Measurements from ENCODE around the gene THAP11.
A peak's percentile ranks its signal among the peaks of the same experiment; 100 is the strongest.
"Not testable (repeated sequence)": the region's sequence is repeated elsewhere in the genome, so short reads cannot be mapped to it uniquely, and the experiment has no call there.

The THAP11 gene

DNA sequence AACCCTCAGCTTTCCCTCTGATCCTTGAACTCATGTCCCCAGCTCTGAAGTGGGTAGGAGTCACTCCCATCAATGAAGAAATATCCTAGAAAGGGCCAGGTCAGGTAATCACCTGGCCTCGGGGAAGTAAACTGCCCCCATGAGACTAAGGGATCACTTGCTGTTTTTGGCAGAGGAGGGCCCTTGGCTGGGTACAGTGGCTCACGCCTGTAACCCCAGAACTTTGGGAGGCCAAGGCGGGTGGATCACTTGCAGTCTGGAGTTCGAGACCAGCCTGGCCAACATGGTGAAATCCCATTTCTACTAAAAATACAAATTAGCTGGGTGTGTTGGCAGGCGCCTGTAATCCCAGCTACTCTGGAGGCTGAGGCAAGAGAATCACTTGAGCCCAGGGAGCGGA is 21.9 kb downstream of the THAP11 start:
- DNase-seq, result not testable (repeated sequence)

DNA sequence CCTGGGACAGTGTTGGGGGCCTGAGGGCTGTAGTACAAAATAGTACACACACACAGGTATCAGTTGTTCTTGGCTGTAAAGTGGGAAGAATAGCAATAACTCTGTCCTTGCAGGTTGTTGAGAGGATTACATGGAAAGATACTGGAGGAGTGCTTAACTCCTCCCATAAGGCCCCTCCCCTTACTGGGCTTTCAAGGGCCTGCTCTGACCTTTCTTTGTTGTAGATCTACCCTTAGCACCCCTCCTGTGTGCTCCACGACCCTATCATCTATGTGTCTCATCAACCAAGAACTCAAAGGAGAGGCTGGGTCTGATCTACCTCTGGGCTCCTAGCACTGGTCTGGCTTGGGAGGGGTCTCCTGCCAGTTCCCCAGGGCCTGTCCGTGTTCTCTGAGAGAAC is 22.5 kb downstream of the THAP11 start:
- no peak for DNase-seq

DNA sequence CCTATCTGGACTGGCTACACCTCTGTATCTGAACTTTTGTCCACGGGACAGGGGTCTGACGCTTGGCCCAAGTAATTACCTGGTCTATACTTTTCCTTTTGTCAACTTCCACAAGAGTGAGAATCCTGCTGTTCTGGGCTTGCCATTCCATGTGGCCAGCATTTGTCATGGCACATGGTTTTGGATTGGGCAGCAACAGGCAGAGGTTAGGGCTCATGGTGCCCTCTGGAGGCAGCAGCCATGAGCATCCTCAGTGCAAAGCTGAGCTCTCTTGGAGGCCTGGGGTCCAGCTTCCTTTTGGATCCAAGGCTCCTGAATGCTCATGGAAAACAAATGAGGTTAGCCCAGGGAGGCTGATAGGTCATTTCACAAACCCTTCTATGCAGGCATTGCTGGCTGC is 23.2 kb downstream of the THAP11 start:
- DNase-seq, result no peak

DNA sequence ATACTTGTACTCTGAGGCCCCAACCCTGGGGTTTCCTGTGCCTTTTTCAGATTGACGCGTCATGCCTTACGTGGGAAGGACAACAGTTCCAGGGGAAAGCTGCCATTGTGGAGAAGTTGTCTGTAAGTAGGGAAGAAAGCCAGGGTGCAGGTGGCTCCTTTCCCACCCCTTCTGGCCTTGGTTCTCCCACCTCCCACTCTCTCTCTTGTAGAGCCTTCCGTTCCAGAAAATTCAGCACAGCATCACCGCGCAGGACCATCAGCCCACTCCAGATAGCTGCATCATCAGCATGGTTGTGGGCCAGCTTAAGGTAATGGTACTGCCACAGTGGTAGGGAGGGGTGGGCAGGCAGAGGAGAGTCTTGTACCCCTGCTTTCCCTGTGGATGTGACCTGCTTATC is 26.2 kb downstream of the THAP11 start:
- DNase-seq, result no peak

DNA sequence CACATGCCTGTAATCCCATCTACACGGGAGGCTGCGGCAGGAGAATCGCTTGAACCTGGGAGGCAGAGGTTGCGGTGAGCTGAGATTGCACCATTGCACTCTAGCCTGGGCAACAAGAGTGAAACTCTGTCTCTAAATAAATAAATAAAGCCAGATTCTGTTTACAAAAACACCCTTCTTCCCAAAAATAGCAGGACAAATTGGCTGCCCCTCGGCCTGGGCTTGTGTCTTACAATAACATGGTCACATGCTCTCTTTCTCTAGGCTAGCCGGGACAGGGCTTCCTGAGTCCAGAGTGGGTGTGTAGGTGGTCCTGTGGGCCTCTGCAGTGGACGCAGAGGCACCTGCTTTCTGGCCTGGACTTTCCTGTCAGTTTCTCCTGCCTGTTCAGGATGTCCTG is 27.5 kb downstream of the THAP11 start:
- no peak for DNase-seq

DNA sequence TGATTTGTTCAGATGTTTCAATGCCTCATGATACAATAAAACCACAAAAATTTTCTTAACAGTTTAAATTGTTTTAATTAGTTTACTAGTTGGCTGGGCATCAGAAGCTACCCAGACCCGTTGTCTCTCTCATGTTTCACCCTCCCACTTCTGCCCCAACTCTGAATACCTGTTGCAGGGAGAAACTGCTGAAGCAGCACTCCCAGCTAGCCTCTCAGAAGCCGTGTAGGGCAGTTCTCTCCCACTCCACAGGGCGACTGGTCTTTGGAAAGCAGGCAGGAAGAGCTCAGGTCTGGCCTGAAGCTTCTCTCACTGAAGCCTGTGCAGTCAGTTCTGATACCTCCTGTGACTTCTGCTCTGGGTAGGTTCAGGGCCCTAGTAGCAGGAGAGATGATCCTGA is 29.1 kb downstream of the THAP11 start:
- no peak for DNase-seq

DNA sequence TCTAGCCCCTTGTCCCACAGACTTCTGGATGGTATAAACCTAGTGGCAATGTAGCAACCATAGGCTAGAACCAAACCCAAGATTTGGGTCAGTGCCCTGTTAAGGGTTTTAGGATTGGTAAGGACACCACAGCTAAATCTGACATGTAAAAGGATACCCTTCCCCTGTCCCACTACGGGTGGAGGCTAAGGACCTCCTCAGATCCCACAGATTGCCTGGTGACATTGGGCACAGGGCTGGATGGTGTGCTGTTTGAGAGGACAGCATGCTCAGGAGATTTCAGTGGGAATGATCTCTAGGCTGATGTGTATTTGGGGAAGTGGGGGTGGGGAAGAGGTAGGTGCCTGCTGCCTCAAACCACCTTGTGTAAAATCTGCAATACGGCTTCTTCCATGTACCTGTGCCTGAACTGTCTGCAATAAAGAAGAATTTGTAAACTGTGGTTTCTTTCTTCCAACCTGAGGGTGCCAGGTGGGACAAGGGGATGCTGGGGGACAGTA is 30.1 kb downstream of the THAP11 start:
- DNase-seq, result no peak

DNA sequence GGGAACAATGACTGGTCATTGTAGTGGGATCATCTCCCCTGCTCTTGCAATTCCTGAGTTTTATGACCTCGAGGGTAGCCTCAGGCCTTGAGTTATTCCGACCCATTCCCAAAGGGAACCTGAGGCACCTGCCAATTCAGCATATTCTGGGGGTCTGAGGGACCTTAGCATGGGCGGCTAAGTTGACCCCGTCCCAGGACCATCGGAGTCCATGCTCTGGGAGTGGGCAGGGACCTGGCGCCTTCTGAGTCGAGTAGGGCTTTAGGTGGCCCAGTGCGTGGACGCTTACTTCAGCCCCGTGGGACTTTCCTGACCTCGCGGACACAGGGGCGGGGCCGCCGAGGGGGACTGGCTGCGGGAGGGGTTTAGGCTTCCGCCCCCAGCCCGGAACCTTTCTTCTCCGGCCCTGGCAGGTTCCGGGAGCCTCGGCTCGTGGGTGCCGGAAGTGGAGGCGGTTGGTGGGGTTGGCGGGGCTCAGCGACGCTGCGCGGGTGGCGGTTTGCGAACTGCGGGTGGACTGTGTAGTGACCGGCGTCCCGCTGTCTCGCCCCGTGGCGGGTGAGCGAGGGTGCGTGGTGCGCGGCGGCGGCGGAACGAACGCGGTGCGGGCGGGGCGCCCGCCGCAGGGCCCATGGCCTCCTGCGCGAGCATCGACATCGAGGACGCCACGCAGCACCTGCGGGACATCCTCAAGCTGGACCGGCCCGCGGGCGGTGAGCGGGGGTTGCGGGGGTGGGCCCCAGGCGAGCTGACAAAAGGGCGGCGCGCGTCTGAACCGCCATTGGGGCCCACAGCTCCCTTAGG is 30.7 kb downstream of the THAP11 start, which contains the start of gene EDC4:
Gene EDC4 (plus strand): TSS at position 422 of the 804 bp plus-strand sequence. CDS start 210 bp downstream, at position 632.
- peak; percentile 81 for DNase-seq

DNA sequence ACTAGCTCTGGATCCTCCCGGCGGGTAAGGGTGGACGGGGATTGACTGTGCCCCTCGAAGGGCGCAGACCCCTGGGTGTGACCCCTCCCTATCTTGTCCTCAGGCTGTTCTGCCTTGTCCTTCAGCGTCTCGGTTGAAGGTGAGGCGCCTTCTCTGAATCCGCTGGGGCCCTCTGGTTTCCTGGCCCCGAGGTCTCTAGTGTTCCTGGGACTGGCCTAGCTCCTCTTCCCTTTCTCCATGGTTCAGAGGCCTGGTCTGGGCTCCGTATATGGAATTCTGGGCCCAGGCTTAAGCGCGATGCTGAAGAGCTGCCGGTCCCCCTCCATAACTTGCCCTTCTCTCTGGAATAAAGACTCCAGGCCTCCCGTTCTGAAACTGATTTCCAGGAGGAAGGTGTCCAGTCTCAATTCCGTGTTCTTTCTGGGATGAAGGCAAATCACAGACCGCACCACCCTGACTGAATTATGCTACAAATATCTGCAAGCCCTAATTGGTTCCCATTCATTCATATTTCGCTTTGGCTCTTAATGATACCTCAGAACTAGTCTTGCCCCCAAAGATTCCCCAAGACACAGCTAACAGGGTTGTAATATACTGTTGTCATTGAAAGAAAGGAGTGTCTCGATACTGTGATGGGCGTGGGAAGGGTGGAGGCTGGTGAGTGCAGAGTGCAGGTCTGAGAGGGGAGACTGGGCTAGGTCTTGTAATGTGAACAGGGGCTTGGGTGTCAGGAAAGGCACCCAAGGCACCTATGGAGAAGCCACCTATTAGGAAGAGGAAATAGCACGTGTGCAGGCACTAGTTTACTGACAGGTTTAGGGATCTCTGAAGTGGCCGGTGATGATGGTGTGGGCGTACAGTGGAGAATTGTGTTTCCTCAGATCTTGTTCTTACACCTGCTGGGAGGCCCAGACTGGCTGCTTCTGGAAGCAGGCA is 31.6 kb downstream of the THAP11 start:
- DNase-seq, result no peak

DNA sequence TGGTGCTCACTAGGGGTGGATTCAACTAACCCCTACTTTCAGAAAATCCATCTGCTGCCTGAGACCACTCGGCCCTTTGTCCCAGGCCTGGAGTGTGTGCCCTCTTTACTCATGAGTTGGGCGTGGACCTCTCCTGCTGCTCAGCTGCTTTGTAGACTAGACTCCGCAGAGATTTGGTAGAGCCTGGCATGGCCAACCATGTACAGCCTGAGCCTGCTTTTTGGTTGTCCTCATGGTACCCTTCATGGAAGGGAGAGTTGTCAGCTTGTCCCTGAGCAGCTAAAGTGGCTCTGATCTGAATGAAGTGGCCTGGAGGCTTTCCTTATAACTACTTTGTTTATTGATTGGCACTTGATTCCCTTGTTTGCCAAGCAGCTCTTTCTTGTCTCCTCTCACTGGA is 32.3 kb downstream of the THAP11 start:
- no peak for DNase-seq

DNA sequence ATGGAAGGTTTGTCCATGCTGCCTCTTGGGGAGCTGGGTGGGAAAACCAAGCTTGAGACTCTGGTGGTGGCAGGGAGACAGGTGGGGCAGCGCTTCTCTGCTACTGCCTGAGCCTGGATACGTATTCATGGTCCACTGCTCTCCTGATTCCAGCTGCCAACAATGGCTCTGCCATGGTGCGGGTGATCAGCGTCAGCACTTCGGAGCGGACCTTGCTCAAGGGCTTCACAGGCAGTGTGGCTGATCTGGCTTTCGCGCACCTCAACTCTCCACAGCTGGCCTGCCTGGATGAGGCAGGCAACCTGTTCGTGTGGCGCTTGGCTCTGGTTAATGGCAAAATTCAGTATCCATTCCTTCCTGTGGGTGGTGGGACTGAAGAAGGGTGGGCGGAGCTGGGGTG is 34.9 kb downstream of the THAP11 start:
- no peak for DNase-seq

DNA sequence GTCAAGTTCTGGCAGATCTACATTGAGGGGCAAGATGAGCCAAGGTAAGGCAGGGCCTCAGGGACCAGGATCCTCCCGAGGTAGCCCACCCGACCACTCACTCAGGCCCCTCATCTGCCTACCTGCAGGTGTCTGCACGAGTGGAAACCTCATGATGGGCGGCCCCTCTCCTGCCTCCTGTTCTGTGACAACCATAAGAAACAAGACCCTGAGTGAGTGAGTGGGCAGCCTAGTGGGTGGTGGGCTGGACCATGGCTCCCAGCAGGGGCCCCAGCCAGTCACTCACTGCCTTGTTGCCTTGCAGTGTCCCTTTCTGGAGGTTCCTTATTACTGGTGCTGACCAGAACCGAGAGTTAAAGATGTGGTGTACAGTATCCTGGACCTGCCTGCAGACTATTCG is 36.1 kb downstream of the THAP11 start:
- no peak for DNase-seq

DNA sequence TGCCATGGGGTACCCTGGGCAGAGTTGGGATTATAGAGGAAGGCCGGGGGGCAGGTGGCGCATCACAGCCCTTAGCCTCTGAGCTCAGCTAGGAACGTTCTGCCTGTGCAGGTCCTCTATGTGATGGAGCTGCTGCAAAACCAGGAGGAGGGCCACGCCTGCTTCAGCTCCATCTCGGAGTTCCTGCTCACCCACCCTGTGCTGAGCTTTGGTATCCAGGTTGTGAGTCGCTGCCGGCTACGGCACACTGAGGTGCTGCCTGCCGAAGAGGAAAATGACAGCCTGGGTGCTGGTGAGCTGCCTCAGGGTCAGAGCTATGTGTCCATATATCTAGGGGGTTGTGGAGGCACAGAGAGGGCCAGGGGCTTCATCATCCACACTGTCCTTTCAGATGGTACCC is 36.7 kb downstream of the THAP11 start:
- no peak for DNase-seq

DNA sequence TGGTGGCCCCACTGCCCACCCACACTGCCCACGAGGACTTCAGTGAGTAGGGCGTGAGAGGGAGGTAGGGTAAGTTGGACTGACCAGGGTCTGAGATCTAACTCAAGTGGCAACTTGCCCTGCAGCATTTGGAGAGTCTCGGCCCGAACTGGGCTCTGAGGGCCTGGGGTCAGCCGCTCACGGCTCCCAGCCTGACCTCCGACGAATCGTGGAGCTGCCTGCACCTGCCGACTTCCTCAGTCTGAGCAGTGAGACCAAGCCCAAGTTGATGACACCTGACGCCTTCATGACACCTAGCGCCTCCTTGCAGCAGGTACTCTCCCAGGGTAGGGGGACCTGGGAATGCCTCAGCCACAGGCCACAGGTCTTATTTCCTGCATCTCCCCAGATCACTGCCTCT is 37.3 kb downstream of the THAP11 start:
- no peak for DNase-seq

DNA sequence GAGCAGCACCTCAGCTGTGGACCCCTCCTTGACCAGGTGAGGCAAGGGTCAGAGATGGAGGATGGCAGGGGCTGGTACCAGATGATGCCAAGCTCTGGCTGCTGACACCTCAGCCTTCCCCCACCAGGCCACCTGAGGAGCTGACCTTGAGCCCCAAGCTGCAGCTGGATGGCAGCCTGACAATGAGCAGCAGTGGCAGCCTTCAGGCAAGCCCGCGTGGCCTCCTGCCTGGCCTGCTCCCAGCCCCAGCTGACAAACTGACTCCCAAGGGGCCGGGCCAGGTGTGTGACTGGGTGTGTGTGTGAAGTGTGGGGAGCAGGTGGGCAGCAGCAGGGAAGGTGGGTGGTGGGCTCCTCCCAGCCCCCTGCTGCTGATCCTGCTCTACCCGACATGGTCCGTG is 37.8 kb downstream of the THAP11 start:
- DNase-seq, result no peak

DNA sequence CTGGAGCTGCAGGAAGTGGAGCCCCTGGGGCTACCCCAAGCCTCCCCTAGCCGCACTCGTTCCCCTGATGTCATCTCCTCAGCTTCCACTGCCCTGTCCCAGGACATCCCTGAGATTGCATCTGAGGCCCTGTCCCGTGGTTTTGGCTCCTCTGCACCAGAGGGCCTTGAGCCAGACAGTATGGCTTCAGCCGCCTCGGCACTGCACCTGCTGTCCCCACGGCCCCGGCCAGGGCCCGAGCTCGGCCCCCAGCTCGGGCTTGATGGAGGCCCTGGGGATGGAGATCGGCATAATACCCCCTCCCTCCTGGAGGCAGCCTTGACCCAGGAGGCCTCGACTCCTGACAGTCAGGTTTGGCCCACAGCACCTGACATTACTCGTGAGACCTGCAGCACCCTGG is 38.5 kb downstream of the THAP11 start:
- no peak for DNase-seq

DNA sequence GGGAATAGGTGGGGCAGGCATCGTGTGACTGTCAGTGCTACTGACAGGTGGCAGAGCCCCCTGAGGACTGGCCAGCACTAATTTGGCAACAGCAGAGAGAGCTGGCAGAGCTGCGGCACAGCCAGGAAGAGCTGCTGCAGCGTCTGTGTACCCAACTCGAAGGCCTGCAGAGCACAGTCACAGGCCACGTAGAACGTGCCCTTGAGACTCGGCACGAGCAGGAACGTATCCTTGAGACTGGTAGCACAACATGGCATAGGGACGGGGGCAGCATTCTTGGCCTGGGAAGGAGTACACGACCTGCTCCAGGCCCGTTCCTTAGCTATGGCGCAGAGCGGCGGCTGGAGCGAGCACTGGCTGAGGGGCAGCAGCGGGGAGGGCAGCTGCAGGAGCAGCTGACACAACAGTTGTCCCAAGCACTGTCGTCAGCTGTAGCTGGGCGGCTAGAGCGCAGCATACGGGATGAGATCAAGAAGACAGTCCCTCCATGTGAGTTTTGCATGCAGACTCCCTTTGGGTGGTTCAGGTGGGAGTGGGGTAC is 39.6 kb downstream of the THAP11 start:
- DNase-seq, result no peak

DNA sequence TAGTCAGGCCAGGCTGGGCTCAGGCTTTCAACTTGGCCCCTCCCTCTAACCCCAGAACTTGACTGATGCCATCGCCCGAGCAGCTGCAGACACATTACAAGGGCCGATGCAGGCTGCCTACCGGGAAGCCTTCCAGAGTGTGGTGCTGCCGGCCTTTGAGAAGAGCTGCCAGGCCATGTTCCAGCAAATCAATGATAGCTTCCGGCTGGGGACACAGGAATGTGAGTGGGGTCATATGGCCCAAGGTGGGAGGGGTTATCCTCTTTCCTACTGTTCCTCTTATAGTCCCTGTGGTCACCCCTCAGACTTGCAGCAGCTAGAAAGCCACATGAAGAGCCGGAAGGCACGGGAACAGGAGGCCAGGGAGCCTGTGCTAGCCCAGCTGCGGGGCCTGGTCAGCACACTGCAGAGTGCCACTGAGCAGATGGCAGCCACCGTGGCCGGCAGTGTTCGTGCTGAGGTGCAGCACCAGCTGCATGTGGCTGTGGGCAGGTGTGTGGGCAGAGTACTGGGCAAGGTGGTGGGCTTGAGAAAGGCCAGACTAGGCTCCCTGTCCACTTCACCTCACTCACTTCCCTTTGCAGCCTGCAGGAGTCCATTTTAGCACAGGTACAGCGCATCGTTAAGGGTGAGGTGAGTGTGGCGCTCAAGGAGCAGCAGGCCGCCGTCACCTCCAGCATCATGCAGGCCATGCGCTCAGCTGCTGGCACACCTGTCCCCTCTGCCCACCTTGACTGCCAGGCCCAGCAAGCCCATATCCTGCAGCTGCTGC is 40.4 kb downstream of the THAP11 start:
- DNase-seq, result no peak

DNA sequence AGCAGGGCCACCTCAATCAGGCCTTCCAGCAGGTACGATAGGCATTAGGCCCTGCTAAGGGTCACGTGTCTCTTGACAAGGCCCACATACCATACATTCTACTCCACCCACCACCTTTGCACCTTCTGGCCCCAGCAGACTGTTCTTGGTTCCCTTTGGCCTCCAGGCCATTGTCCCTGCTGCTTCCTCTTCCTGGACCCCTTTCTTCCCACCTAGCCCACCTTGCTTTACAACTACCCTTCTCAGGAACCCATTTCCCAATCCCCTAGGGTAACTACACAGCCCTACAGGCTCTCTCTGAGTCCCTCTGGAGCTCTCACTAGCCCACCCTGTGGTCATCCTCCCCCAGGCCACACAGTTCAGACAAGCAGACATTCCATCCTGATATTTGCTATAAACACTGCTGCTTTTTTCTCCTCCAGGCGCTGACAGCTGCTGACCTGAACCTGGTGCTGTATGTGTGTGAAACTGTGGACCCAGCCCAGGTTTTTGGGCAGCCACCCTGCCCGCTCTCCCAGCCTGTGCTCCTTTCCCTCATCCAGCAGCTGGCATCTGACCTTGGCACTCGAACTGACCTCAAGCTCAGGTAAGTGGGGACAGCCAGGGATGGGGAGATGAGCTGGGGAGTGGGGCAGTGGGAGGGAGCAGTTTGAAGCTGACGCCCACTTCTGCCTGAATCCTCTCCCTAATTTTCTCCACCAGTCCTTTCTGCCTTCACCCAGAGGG is 41.2 kb downstream of the THAP11 start:
- DNase-seq, result no peak

DNA sequence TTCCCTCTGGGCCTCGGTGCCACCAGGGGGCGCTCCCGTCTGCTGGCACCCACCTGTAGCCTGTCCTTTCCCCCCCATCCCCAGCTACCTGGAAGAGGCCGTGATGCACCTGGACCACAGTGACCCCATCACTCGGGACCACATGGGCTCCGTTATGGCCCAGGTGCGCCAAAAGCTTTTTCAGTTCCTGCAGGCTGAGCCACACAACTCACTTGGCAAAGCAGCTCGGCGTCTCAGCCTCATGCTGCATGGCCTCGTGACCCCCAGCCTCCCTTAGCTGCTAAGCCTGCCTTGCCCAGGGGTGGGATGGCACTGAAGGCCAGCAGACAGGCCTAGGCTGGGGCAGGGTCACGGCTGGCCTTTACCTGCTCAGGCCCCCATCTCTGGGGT is 41.7 kb downstream of the THAP11 start:
- peak; percentile 76 for DNase-seq

DNA sequence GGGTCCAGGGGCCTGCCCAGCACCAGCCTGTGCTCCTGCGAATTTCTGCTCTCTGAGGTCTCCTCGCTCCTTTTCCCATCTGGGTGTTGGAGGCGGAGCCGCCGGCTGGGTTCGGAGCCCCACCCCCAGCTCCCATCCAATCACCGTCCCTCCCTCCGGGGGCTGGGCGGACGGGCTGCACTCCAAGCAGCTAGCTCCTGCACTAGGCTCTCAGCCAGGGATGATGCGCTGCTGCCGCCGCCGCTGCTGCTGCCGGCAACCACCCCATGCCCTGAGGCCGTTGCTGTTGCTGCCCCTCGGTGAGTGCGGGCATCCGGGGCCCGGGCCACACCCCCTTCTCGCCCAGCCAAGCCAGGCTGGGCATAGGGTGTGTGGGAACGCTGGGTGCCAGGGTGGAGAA is 42.6 kb downstream of the THAP11 start, which contains the start of gene NRN1L:
Gene NRN1L (plus strand): TSS at position 202 of the 400 bp plus-strand sequence. CDS start 19 bp downstream, at position 221.
- DNase-seq, result no peak

DNA sequence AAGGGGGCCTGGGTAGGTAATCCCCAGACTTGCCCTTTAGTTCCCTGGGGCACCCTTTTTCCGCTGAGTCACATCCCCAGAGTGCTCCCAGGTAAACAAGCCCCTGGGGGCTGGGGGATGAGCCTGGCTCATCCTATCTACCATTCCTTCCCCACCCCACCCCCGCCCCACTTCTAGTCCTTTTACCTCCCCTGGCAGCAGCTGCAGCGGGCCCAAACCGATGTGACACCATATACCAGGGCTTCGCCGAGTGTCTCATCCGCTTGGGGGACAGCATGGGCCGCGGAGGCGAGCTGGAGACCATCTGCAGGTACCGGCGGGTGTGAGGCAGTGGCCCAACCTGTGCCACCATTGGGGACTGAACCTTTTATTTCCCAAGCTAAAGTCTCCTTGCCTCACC is 43.4 kb downstream of the THAP11 start:
- DNase-seq, result no peak
